ENCODE measurements around the gene MCOLN1. TPM values are rescaled to one million over a fixed set of nuclear protein-coding genes. Genes with fewer than 3 reads are reported as not detected.
"Not testable (repeated sequence)": the region's sequence is repeated elsewhere in the genome, so short reads cannot be mapped to it uniquely, and the experiment has no call there.

Gene MCOLN1
- total RNA-seq, 1 donor from 2014 or later = 33.3 TPM

DNA sequence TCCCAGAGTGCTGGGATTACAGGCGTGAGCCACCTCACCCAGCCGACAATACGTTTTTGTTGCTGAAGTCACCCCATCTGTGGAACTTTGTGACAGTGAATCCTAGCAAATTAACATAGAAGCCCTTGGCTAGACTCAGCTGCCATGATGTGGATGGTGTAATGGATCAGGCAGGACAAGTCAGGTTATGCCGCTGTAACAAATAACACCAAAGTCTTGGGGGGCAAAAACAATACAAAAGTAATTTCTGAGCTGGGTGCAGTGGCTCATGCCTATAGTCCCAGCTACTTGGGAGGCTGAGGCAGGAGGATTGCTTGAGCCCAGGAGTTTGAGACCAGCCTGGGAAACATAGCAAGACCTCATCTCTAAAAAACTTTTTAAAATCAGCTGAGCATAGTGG, 42.4 kb downstream of the MCOLN1 start:
- Mint-ChIP-seq H3K36me3 (ENCODE audit: unreplicated experiment) (peaks cover 11% of the 10 kb centered on the region), H3K4me1 (ENCODE audit: unreplicated experiment) (no peaks in the 10 kb centered on the region), H3K9me3 (ENCODE audit: unreplicated experiment) (no peaks in the 10 kb centered on the region), H3K27ac (ENCODE audit: unreplicated experiment) (no peak overlapping the region), H3K27me3 (ENCODE audit: unreplicated experiment) (no peaks in the 10 kb centered on the region), H3K4me3 (ENCODE audit: unreplicated experiment) (no peak overlapping the region)
- no peak for DNase-seq (ENCODE audit: extremely low spot score, unreplicated experiment)
- TF ChIP-seq, protein P1, sequence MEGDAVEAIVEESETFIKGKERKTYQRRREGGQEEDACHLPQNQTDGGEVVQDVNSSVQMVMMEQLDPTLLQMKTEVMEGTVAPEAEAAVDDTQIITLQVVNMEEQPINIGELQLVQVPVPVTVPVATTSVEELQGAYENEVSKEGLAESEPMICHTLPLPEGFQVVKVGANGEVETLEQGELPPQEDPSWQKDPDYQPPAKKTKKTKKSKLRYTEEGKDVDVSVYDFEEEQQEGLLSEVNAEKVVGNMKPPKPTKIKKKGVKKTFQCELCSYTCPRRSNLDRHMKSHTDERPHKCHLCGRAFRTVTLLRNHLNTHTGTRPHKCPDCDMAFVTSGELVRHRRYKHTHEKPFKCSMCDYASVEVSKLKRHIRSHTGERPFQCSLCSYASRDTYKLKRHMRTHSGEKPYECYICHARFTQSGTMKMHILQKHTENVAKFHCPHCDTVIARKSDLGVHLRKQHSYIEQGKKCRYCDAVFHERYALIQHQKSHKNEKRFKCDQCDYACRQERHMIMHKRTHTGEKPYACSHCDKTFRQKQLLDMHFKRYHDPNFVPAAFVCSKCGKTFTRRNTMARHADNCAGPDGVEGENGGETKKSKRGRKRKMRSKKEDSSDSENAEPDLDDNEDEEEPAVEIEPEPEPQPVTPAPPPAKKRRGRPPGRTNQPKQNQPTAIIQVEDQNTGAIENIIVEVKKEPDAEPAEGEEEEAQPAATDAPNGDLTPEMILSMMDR (IDR thresholded peaks at IDR 0.05) = no peak

DNA sequence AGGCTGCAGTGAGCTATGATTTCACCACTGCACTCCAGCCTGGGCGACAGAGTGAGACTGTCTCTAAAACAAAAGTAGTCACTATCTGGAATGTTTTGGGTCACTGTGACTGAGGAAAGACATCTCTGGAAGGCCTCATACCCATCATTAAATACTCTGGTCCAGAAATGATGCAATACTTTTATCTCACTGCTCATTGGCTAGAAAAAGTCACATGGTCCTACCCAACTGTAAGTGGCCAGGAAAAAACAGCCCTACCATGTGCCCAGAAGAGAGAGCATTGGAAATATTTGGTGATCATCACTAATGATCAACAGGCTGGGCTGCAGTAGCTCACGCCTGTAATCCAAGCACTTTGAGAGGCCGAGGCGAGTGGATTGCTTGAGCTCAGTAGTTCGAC, 42.9 kb downstream of the MCOLN1 start:
- no peak overlapping the region for H3K4me3 Mint-ChIP-seq (ENCODE audit: unreplicated experiment)
- H3K27ac Mint-ChIP-seq (ENCODE audit: unreplicated experiment) = no peak overlapping the region
- H3K9me3 Mint-ChIP-seq (ENCODE audit: unreplicated experiment) = no peaks in the 10 kb centered on the region
- no peaks in the 10 kb centered on the region for H3K4me1 Mint-ChIP-seq (ENCODE audit: unreplicated experiment)
- TF ChIP-seq, protein P1 (IDR thresholded peaks at IDR 0.05) = no peak
- H3K27me3 Mint-ChIP-seq (ENCODE audit: unreplicated experiment) = no peaks in the 10 kb centered on the region
- DNase-seq (ENCODE audit: extremely low spot score, unreplicated experiment) = no peak
- H3K36me3 Mint-ChIP-seq (ENCODE audit: unreplicated experiment) = peaks cover 9% of the 10 kb centered on the region

DNA sequence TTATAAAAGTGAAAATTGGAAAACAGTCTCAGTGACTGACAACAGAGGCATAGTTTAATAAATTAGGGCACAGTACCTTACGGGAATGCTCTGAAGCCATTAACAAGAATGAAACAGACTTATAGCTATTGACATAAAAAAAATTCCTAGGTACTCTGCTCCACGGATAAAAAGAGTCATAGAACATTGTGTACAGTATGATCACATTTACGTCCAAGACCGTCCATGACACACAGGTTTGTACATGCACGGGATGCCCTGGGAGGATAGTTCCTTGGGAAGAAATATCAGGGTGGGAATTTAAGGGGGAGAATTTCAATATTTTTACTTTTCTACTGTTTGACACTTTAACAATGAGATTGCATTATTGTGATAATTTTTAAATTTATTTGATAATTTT, 48.3 kb downstream of the MCOLN1 start:
- Mint-ChIP-seq H3K36me3 (ENCODE audit: unreplicated experiment) (no peaks in the 10 kb centered on the region), H3K9me3 (ENCODE audit: unreplicated experiment) (no peaks in the 10 kb centered on the region), H3K27me3 (ENCODE audit: unreplicated experiment) (peaks cover 6% of the 10 kb centered on the region), H3K4me1 (ENCODE audit: unreplicated experiment) (no peaks in the 10 kb centered on the region), H3K4me3 (ENCODE audit: unreplicated experiment) (no peak overlapping the region), H3K27ac (ENCODE audit: unreplicated experiment) (no peak overlapping the region)
- TF ChIP-seq, protein P1 (IDR thresholded peaks at IDR 0.05) = no peak
- no peak for DNase-seq (ENCODE audit: extremely low spot score, unreplicated experiment)

DNA sequence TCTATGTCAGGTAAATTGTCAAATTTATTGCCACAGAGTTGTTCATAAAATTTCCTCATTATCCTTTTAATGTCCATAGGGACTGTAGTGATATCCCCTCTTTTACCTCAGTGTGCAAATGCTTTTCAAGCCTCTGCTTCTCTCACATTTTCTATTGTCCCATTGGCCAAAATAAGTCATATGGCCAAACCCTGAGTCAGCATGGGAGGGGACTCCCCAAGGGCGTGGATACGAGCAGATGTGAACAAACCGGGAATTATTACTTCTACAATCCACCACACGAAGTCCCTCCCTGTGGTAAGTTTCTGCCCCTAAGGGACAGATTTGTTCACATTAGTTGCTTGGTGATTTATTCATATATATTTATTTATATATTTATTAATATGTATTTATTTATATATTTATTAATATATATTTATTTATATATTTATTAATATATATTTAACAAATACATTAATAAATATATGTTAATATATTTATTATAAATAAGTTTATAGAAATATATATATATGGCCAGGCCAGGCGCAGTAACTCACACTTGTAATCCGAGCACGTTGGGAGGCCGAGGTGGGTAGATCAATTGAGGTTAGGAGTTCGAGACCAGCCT, 53.1 kb downstream of the MCOLN1 start:
- no peak overlapping the region for H3K27ac Mint-ChIP-seq (ENCODE audit: unreplicated experiment)
- H3K4me1 Mint-ChIP-seq (ENCODE audit: unreplicated experiment) = no peaks in the 10 kb centered on the region
- no peaks in the 10 kb centered on the region for H3K36me3 Mint-ChIP-seq (ENCODE audit: unreplicated experiment)
- H3K27me3 Mint-ChIP-seq (ENCODE audit: unreplicated experiment) = peaks cover 22% of the 10 kb centered on the region
- no peak for DNase-seq (ENCODE audit: extremely low spot score, unreplicated experiment)
- H3K4me3 Mint-ChIP-seq (ENCODE audit: unreplicated experiment) = no peak overlapping the region
- TF ChIP-seq, protein P1 (IDR thresholded peaks at IDR 0.05) = no peak
- H3K9me3 Mint-ChIP-seq (ENCODE audit: unreplicated experiment) = no peaks in the 10 kb centered on the region

DNA sequence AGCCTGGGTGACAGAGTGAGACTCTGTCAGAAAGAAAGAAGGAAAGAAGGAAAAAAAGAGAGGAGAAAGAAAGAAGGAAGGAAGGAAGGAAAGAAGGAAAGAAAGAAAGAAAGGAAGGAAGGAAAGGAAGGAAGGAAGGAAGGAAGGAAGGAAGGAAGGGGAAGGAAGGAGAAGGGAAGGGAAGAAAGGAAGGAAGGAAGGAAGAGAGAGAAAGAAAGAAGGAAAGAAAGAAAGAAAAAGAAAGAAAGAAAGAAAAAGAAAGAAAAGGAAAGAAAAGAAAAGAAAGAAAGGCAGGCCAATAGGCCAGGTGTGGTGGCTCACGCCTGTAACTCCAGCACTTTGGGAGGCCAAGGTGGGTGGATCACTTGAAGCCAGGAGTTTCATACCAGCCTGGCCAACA, 55.0 kb downstream of the MCOLN1 start:
- H3K27ac Mint-ChIP-seq (ENCODE audit: unreplicated experiment); H3K9me3 Mint-ChIP-seq (ENCODE audit: unreplicated experiment); H3K36me3 Mint-ChIP-seq (ENCODE audit: unreplicated experiment); H3K4me3 Mint-ChIP-seq (ENCODE audit: unreplicated experiment); H3K4me1 Mint-ChIP-seq (ENCODE audit: unreplicated experiment); DNase-seq (ENCODE audit: extremely low spot score, unreplicated experiment): not testable (repeated sequence)
- peaks cover 28% of the 10 kb centered on the region for H3K27me3 Mint-ChIP-seq (ENCODE audit: unreplicated experiment)

DNA sequence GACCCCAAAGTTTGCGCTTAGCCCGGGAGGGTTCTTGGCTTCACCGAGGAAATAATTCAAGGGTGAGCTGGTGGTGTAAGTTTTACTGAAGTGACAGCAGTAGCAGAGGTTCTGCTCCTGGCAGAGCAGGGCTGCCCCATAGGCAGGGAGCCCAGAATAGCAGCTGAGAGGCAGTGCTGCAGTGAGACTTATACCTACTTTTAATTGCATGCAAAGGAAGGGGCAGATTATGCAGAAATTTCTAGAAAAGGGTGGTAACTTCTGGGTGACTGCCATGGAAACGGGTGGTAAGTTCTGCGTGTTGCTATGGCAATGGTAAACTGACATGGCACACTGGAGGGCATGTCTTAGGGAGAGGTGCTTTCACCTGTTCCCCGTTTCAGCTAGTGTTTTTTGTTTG, 55.7 kb downstream of the MCOLN1 start:
- Mint-ChIP-seq H3K4me1 (ENCODE audit: unreplicated experiment) (no peaks in the 10 kb centered on the region), H3K9me3 (ENCODE audit: unreplicated experiment) (no peaks in the 10 kb centered on the region), H3K27me3 (ENCODE audit: unreplicated experiment) (peaks cover 30% of the 10 kb centered on the region), H3K27ac (ENCODE audit: unreplicated experiment) (no peak overlapping the region), H3K36me3 (ENCODE audit: unreplicated experiment) (no peaks in the 10 kb centered on the region), H3K4me3 (ENCODE audit: unreplicated experiment) (no peak overlapping the region)
- DNase-seq (ENCODE audit: extremely low spot score, unreplicated experiment) = no peak
- TF ChIP-seq, protein P1 (IDR thresholded peaks at IDR 0.05) = no peak
